HepG2 (cell line): Measurements from ENCODE around the gene SLC9A9. TPM values are rescaled to one million over a fixed set of nuclear protein-coding genes. Genes with fewer than 3 reads are reported as not detected.

ENCODE experiments used
- ATAC-seq: fragments of 200-7000 bp; cut with Tn5 transposase; 3 replicates; pipeline ENCODE4 v1.9.1; 2020; ENCODE audit warnings: mild to moderate bottlenecking, moderate library complexity
- BruUV-seq: library from RNA; stranded (reverse); fragments of 400-500 nt; replicated peaks from 2 replicates; lab custom pipeline; 2021; lab: Mats Ljungman, UMichigan
- CTCF ChIA-PET: fragments of 300-600 bp; formaldehyde crosslinking; extraction: SDS; loops from one replicate; lab custom pipeline; 2021; ENCODE audit warnings: low total read pairs, inconsistent platforms, low intra/inter-chr PET ratio; lab: Yijun Ruan, JAX
- POLR2A ChIA-PET: fragments of 350-600 bp; sonication (Branson Sonifier 250); formaldehyde crosslinking; loops from one replicate; lab custom pipeline; 2020; ENCODE audit warnings: antibody characterized with exemption, inconsistent platforms; lab: Yijun Ruan, JAX
- DNase-seq: peaks from one replicate; pipeline ENCODE4 v3.0.0-alpha.2; 2015; ENCODE audit warnings: low spot score
- FAIRE-seq: peaks from 3 replicates; lab custom pipeline; 2011; peaks lifted over from hg19 to GRCh38; lab: Jason Lieb, UNC
- H2AFZ ChIP-seq: one replicate; pipeline ENCODE4 v1.6.1; 2011; ENCODE audit warnings: low read length, inconsistent platforms
- H3K27ac ChIP-seq: fragments of 300-600 bp; 3 replicates; pipeline ENCODE4 v1.8.0; 2011; ENCODE audit warnings: mixed run types, mild to moderate bottlenecking, mixed read lengths, low read length, inconsistent platforms; ENCODE audit not compliant: insufficient read depth; ENCODE audit errors: extremely low read length
- H3K27me3 ChIP-seq, 2 experiments: fragments of 200-600 bp in 1 of 2; 2 replicates in 1 of 2; 3 replicates in 1 of 2; pipeline versions ENCODE4 v1.6.0 to v1.8.0; 2011; ENCODE audit warnings: low read length in 2 of 2, mild to moderate bottlenecking in 2 of 2, moderate library complexity in 2 of 2, inconsistent platforms in 1 of 2; ENCODE audit not compliant: insufficient read depth in 2 of 2, control insufficient read depth in 1 of 2
- H3K36me3 ChIP-seq, 2 experiments: fragments of 200-600 bp in 1 of 2; replicated peaks in 1 of 2; 2 replicates in 1 of 2; 3 replicates in 1 of 2; pipeline versions ENCODE4 v1.5.1 to v1.8.0; 2011; ENCODE audit warnings: low read length in 2 of 2, inconsistent platforms in 1 of 2; ENCODE audit not compliant: insufficient read depth in 2 of 2, control insufficient read depth in 1 of 2
- H3K4me1 ChIP-seq: 2 replicates; pipeline ENCODE4 v1.5.1; 2012; ENCODE audit warnings: low read length, inconsistent platforms; ENCODE audit not compliant: insufficient read depth
- H3K4me2 ChIP-seq: 2 replicates; pipeline ENCODE4 v1.6.0; 2011; ENCODE audit warnings: low read depth, low read length, inconsistent platforms
- H3K4me3 ChIP-seq, 3 experiments: fragments of 200-600 bp in 1 of 3; sonication (generic), shearing (Covaris generic) in 1 of 3; replicated peaks in 1 of 3; 2 replicates each; pipeline ENCODE4 v1.5.1; 2011 to 2016; ENCODE audit warnings: low read length in 3 of 3, inconsistent platforms in 2 of 3, low read depth in 2 of 3, mild to moderate bottlenecking in 2 of 3, control low read depth in 1 of 3, mixed read lengths in 1 of 3; ENCODE audit not compliant: insufficient read depth in 1 of 3
- H3K79me2 ChIP-seq: one replicate; pipeline ENCODE4 v1.6.1; 2011; ENCODE audit warnings: low read length, inconsistent platforms; ENCODE audit not compliant: insufficient read depth
- H3K9ac ChIP-seq: 2 replicates; pipeline ENCODE4 v1.6.0; 2011; ENCODE audit warnings: mild to moderate bottlenecking, low read depth, low read length, inconsistent platforms; ENCODE audit not compliant: insufficient read depth
- H3K9me3 ChIP-seq: 2 replicates; pipeline ENCODE4 v1.5.1; 2012; ENCODE audit warnings: mild to moderate bottlenecking, low read length
- H4K20me1 ChIP-seq: 2 replicates; pipeline ENCODE4 v1.6.0; 2011; ENCODE audit warnings: inconsistent platforms, mild to moderate bottlenecking, low read length, moderate library complexity; ENCODE audit not compliant: insufficient read depth
- ETV5 ChIP-seq: IDR thresholded peaks from 2 replicates; pipeline ENCODE4 v1.6.1; 2018; ENCODE audit warnings: missing biosample characterization, missing genetic modification reagents, inconsistent platforms, borderline replicate concordance
- JARID2 ChIP-seq: sonication (generic); formaldehyde crosslinking; IDR thresholded peaks from 2 replicates; pipeline ENCODE4 v1.8.1; 2023; ENCODE audit warnings: missing genetic modification reagents, inconsistent platforms; ENCODE audit not compliant: insufficient replicate concordance
- MED1 ChIP-seq: sonication (generic); formaldehyde crosslinking; IDR thresholded peaks from 2 replicates; pipeline ENCODE4 v1.4.0; 2020; ENCODE audit warnings: missing genetic modification reagents
- PRPF4 ChIP-seq: fragments of 200-400 bp; formaldehyde crosslinking; IDR thresholded peaks from 2 replicates; pipeline ENCODE4 v1.6.1; 2016; ENCODE audit warnings: low read length, low read depth; ENCODE audit not compliant: poor library complexity, severe bottlenecking
- YEATS4 ChIP-seq: sonication (generic); formaldehyde crosslinking; IDR thresholded peaks from 2 replicates; pipeline ENCODE4 v1.4.0; 2020; ENCODE audit warnings: missing genetic modification reagents, borderline replicate concordance
- ZBTB20 ChIP-seq: sonication (generic); formaldehyde crosslinking; IDR thresholded peaks from 2 replicates; pipeline ENCODE4 v1.8.1; 2023; ENCODE audit warnings: missing genetic modification reagents, low read depth, mild to moderate bottlenecking, borderline replicate concordance
- ZFP82 ChIP-seq: sonication (generic); formaldehyde crosslinking; IDR thresholded peaks from 2 replicates; pipeline ENCODE4 v1.5.1; 2020; ENCODE audit warnings: mild to moderate bottlenecking, missing genetic modification reagents, borderline replicate concordance
- ZNF121 ChIP-seq: sonication (generic); formaldehyde crosslinking; IDR thresholded peaks from 2 replicates; pipeline ENCODE4 v1.5.0; 2020; ENCODE audit warnings: mild to moderate bottlenecking, missing genetic modification reagents
- ZNF354B ChIP-seq: sonication (generic); formaldehyde crosslinking; IDR thresholded peaks from 2 replicates; pipeline ENCODE4 v1.8.0; 2022; ENCODE audit warnings: mild to moderate bottlenecking, missing genetic modification reagents
- ZNF713 ChIP-seq: sonication (generic); formaldehyde crosslinking; IDR thresholded peaks from 2 replicates; pipeline ENCODE4 v1.4.0; 2020; ENCODE audit warnings: mild to moderate bottlenecking, missing genetic modification reagents
- WGBS: methylation state at CpG from one replicate; pipeline ENCODE4 v1.1.6; 2017; ENCODE audit warnings: low lambda C conversion rate; 5-methylcytosine and 5-hydroxymethylcytosine counted together
- in situ Hi-C: cut with HindIII; loops from 2 replicates; pipeline ENCODE4 v1.10.0; 2017; ENCODE audit warnings: low pct_unique_long_range_greater_than_20kb; ENCODE audit not compliant: extremely low pct_ligation_motif_present
- intact Hi-C: fragments of 100-400 bp; cut with micrococcal nuclease; formaldehyde crosslinking; loops from one replicate; pipeline ENCODE4 v1.10.0; 2022; ENCODE audit not compliant: unreplicated experiment
- polyA plus RNA-seq, 8 experiments: library from polyadenylated mRNA; depleted of rRNA in 3 of 8; stranded (reverse) in 7 of 8; unstranded in 1 of 8; fragments of >200 nt; fragmentation: Illumina TruSeq in 4 of 8; extraction: Trizol in 4 of 8; gene quantifications; 2 replicates each; pipeline versions ENCODE4 v1.2.1 to v1.2.3, GENCODE V29; 2011 to 2016; ENCODE audit warnings: low read depth in 4 of 8, missing spikeins in 1 of 8, mixed read lengths in 1 of 8; ENCODE audit not compliant: insufficient read depth in 1 of 8
- total RNA-seq, 5 experiments: library from RNA; depleted of rRNA; stranded (reverse); fragments of >200 nt; fragmentation: Illumina TruSeq; extraction: Trizol; gene quantifications; 2 replicates each; pipeline ENCODE4 v1.2.3, GENCODE V29; 2016; ENCODE audit warnings: low read depth in 1 of 5
- TF ChIP-seq, protein P1 (sequence below): sonication (generic); formaldehyde crosslinking; IDR thresholded peaks from 2 replicates; pipeline ENCODE4 v1.4.0; 2020; ENCODE audit warnings: missing genetic modification reagents, borderline replicate concordance
- TF ChIP-seq, protein P2 (sequence below): IDR thresholded peaks from 2 replicates; pipeline ENCODE4 v1.6.1; 2016; ENCODE audit warnings: missing biosample characterization, missing genetic modification reagents, low read depth
- TF ChIP-seq, protein P3 (sequence below), 2 experiments: sonication (generic) in 1 of 2; formaldehyde crosslinking in 1 of 2; IDR thresholded peaks; 2 replicates each; pipeline versions ENCODE4 v1.5.1 to v1.6.1; 2011 to 2020; ENCODE audit warnings: borderline replicate concordance in 1 of 2, low read depth in 1 of 2, low read length in 1 of 2, mild to moderate bottlenecking in 1 of 2, missing genetic modification reagents in 1 of 2, moderate library complexity in 1 of 2
- TF ChIP-seq, protein P4 (sequence below): sonication (generic); formaldehyde crosslinking; IDR thresholded peaks from 2 replicates; pipeline ENCODE4 v1.4.0; 2020; ENCODE audit warnings: missing genetic modification reagents

The SLC9A9 gene
- total and polyA plus RNA-seq, 2 of the 13 experiments (the other 11 are each of a cell fraction or from before 2014, with no cell fraction given), result not detected

DNA sequence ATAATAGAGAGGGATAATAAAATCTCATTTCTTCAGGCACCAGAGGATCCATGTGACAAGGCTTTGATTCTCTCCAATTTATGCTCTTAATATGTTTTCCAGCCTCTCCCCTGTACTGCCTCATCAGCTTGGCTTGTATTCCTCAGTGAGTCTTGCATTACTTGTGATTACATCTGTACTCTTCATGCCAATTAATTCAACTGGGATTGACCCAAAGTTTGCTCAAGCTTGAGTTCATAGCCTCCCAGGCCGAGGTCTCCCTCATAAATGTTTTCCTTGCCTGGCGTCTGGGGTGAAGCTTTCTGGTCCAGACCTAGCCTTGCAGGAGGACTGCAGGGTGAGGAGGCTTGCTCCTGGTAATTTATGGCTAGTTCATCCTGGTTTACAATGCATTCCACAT is 581.8 kb downstream of the SLC9A9 start:
- no peaks in the 10 kb centered on the region for H3K4me1 ChIP-seq
- no peak overlapping the region for H3K27ac ChIP-seq
- H3K36me3 ChIP-seq, result no peaks in the 10 kb centered on the region
- H4K20me1 ChIP-seq, result no peaks in the 10 kb centered on the region
- no peaks in the 10 kb centered on the region for H3K9me3 ChIP-seq
- in situ Hi-C loops (no loop called here), intact Hi-C loops (no loop called here)
- H3K9ac ChIP-seq, result no peak overlapping the region
- POLR2A ChIA-PET, result no interaction called here
- no peak for ATAC-seq
- no peaks in the 10 kb centered on the region for H3K79me2 ChIP-seq
- CTCF ChIA-PET, result no interaction called here
- no peak overlapping the region for H3K4me3 ChIP-seq
- BruUV-seq, result no TSS peak
- no peak overlapping the region for H2AFZ ChIP-seq
- no peak for FAIRE-seq
- no peaks in the 10 kb centered on the region; a peak in 1 of 5 replicates for H3K27me3 ChIP-seq
- H3K4me2 ChIP-seq, result no peak overlapping the region
- WGBS, result 0% methylated on average over 2 of the region's 2 CpGs
- no peak for DNase-seq
- no peak for TF ChIP-seq PRPF4
- TF ChIP-seq, protein P1, sequence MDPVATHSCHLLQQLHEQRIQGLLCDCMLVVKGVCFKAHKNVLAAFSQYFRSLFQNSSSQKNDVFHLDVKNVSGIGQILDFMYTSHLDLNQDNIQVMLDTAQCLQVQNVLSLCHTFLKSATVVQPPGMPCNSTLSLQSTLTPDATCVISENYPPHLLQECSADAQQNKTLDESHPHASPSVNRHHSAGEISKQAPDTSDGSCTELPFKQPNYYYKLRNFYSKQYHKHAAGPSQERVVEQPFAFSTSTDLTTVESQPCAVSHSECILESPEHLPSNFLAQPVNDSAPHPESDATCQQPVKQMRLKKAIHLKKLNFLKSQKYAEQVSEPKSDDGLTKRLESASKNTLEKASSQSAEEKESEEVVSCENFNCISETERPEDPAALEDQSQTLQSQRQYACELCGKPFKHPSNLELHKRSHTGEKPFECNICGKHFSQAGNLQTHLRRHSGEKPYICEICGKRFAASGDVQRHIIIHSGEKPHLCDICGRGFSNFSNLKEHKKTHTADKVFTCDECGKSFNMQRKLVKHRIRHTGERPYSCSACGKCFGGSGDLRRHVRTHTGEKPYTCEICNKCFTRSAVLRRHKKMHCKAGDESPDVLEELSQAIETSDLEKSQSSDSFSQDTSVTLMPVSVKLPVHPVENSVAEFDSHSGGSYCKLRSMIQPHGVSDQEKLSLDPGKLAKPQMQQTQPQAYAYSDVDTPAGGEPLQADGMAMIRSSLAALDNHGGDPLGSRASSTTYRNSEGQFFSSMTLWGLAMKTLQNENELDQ (CRISPR knock-in tag), result no peak
- no peak for TF ChIP-seq ZNF121 (CRISPR knock-in tag)
- no peak for TF ChIP-seq ZNF713 (CRISPR knock-in tag)
- no peak for TF ChIP-seq MED1 (CRISPR knock-in tag)
- TF ChIP-seq ZNF354B (CRISPR knock-in tag), result no peak
- TF ChIP-seq ZBTB20 (CRISPR knock-in tag), result no peak
- TF ChIP-seq, protein P2, sequence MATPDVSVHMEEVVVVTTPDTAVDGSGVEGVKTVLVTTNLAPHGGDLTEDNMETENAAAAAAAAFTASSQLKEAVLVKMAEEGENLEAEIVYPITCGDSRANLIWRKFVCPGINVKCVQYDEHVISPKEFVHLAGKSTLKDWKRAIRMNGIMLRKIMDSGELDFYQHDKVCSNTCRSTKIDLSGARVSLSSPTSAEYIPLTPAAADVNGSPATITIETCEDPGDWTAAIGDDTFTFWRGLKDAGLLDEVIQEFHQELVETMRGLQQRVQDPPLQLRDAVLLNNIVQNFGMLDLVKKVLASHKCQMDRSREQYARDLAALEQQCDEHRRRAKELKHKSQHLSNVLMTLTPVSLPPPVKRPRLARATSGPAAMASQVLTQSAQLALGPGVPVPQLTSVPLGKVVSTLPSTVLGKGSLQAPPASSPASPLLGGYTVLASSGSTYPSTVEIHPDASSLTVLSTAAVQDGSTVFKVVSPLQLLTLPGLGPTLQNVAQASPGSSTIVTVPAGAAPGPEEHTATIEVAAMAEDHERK (CRISPR knock-in tag), result no peak
- no peak for TF ChIP-seq YEATS4 (CRISPR knock-in tag)
- no peak for TF ChIP-seq ZFP82 (CRISPR knock-in tag)
- TF ChIP-seq, protein P3, sequence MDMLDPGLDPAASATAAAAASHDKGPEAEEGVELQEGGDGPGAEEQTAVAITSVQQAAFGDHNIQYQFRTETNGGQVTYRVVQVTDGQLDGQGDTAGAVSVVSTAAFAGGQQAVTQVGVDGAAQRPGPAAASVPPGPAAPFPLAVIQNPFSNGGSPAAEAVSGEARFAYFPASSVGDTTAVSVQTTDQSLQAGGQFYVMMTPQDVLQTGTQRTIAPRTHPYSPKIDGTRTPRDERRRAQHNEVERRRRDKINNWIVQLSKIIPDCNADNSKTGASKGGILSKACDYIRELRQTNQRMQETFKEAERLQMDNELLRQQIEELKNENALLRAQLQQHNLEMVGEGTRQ (IDR thresholded peaks at IDR 0.05; ENCODE audit: low read depth, low read length), result no peak
- TF ChIP-seq, protein P3 (CRISPR knock-in tag; IDR thresholded peaks at IDR 0.05; ENCODE audit: borderline replicate concordance), result no peak
- TF ChIP-seq, protein P4, sequence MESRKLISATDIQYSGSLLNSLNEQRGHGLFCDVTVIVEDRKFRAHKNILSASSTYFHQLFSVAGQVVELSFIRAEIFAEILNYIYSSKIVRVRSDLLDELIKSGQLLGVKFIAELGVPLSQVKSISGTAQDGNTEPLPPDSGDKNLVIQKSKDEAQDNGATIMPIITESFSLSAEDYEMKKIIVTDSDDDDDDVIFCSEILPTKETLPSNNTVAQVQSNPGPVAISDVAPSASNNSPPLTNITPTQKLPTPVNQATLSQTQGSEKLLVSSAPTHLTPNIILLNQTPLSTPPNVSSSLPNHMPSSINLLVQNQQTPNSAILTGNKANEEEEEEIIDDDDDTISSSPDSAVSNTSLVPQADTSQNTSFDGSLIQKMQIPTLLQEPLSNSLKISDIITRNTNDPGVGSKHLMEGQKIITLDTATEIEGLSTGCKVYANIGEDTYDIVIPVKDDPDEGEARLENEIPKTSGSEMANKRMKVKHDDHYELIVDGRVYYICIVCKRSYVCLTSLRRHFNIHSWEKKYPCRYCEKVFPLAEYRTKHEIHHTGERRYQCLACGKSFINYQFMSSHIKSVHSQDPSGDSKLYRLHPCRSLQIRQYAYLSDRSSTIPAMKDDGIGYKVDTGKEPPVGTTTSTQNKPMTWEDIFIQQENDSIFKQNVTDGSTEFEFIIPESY, result no peak
- no peak for TF ChIP-seq ETV5 (CRISPR knock-in tag)
- no peak for TF ChIP-seq JARID2 (CRISPR knock-in tag)
